SU-DHL-6 (cell line): Measurements from ENCODE around the gene GSTCD.
"Not testable (repeated sequence)": the region's sequence is repeated elsewhere in the genome, so short reads cannot be mapped to it uniquely, and the experiment has no call there.

ENCODE experiments used
- H2AFZ ChIP-seq: fragments of 200-600 bp; sonication (generic); 2 replicates; pipeline ENCODE4 v1.6.1; 2014; ENCODE audit warnings: low read depth, mild to moderate bottlenecking, moderate library complexity, mixed read lengths, antibody characterized with exemption, low read length; ENCODE audit not compliant: severe bottlenecking
- H3F3A ChIP-seq: fragments of 200-600 bp; shearing (Covaris generic); 2 replicates; pipeline ENCODE4 v1.6.0; 2016; ENCODE audit warnings: antibody characterized with exemption, mild to moderate bottlenecking; ENCODE audit not compliant: insufficient read depth
- H3K27ac ChIP-seq: fragments of 200-600 bp; sonication (generic); 2 replicates; pipeline ENCODE4 v1.5.1; 2016; ENCODE audit warnings: low read depth, mild to moderate bottlenecking, low read length, moderate library complexity, mixed read lengths
- H3K27me3 ChIP-seq: fragments of 200-600 bp; sonication (generic), shearing (Covaris generic); 2 replicates; pipeline ENCODE4 v1.6.0; 2014; ENCODE audit warnings: mild to moderate bottlenecking, low read length
- H3K36me3 ChIP-seq: fragments of 200-600 bp; sonication (generic); 2 replicates; pipeline ENCODE4 v1.6.1; 2014; ENCODE audit warnings: mild to moderate bottlenecking, low read length, mixed read lengths
- H3K4me2 ChIP-seq: fragments of 300-600, 200-600 bp; shearing (Covaris generic), sonication (generic); 2 replicates; pipeline ENCODE4 v1.6.0; 2014; ENCODE audit warnings: low read length, low read depth, mild to moderate bottlenecking; ENCODE audit not compliant: poor library complexity, severe bottlenecking
- H3K4me3 ChIP-seq: fragments of 200-600 bp; sonication (generic); 2 replicates; pipeline ENCODE4 v1.5.1; 2014; ENCODE audit warnings: antibody characterized with exemption, low read length, mild to moderate bottlenecking, mixed read lengths; ENCODE audit not compliant: insufficient read depth, poor library complexity, severe bottlenecking
- H3K79me2 ChIP-seq: fragments of 200-600 bp; sonication (generic); 2 replicates; pipeline ENCODE4 v1.6.1; 2014; ENCODE audit warnings: mild to moderate bottlenecking, low read length, moderate library complexity; ENCODE audit not compliant: insufficient read depth
- H3K9ac ChIP-seq: fragments of 200-600 bp; sonication (generic); 2 replicates; pipeline ENCODE4 v1.7.0; 2014; ENCODE audit warnings: mild to moderate bottlenecking, low read length
- H3K9me2 ChIP-seq: fragments of 200-600 bp; sonication (generic); replicated peaks from 2 replicates; pipeline ENCODE4 v1.6.1; 2014; ENCODE audit warnings: low read length; ENCODE audit not compliant: insufficient read depth
- H3K9me3 ChIP-seq: fragments of 200-600 bp; sonication (generic); 2 replicates; pipeline ENCODE4 v1.6.1; 2014; ENCODE audit warnings: low read length, mixed read lengths; ENCODE audit not compliant: insufficient read depth
- H4K20me1 ChIP-seq: fragments of 200-600 bp; sonication (generic); 2 replicates; pipeline ENCODE4 v1.6.1; 2014; ENCODE audit warnings: low read depth, mild to moderate bottlenecking, antibody characterized with exemption, low read length, moderate library complexity, mixed read lengths
- CTCF ChIP-seq: fragments of 200-600 bp; sonication (generic); IDR thresholded peaks from one replicate; pipeline ENCODE4 v1.5.1; 2017; ENCODE audit warnings: antibody characterized with exemption, mild to moderate bottlenecking, low read length, moderate library complexity; ENCODE audit not compliant: insufficient read depth, poor library complexity, severe bottlenecking
- EZH2phosphoT487 ChIP-seq: fragments of 200-600 bp; sonication (generic), shearing (Covaris generic); conservative IDR thresholded peaks from 2 replicates; pipeline ENCODE4 v1.6.1; 2018; ENCODE audit warnings: mild to moderate bottlenecking, antibody characterized with exemption, low read length, moderate library complexity, mixed read lengths

GSTCD gene

DNA sequence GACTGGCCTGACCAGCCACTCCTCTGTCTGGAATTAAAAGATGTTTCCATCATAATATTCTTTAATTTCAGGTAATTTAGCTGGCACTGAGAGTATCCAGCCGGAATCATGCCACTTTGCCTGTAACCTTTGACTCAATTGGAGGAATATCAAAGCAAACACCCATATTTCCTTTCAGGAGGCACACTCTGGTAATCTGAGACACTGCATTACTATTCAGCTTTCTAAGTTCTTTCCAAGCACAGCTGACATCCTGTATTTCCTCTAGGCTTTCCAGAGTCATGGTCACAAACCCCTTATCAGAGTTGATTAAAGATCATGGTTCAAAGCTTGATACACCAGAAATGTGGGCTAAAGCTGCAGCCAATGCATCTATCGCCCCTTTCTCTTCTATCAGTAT is 29.4 kb upstream of the GSTCD start:
- H3K27me3 ChIP-seq, result no peaks in the 10 kb centered on the region
- H3K79me2 ChIP-seq, result no peaks in the 10 kb centered on the region
- no peak overlapping the region for H3K27ac ChIP-seq
- no peak overlapping the region for H3K4me3 ChIP-seq
- no peak overlapping the region for H2AFZ ChIP-seq
- no peak overlapping the region for H3K4me2 ChIP-seq
- no peaks in the 10 kb centered on the region for H3K9me3 ChIP-seq
- no peaks in the 10 kb centered on the region for H3F3A ChIP-seq
- TF ChIP-seq EZH2phosphoT487 (no peak), CTCF (no peak)
- no peak overlapping the region for H3K9ac ChIP-seq
- no peaks in the 10 kb centered on the region for H3K9me2 ChIP-seq
- H3K36me3 ChIP-seq, result no peaks in the 10 kb centered on the region
- H4K20me1 ChIP-seq, result no peaks in the 10 kb centered on the region

DNA sequence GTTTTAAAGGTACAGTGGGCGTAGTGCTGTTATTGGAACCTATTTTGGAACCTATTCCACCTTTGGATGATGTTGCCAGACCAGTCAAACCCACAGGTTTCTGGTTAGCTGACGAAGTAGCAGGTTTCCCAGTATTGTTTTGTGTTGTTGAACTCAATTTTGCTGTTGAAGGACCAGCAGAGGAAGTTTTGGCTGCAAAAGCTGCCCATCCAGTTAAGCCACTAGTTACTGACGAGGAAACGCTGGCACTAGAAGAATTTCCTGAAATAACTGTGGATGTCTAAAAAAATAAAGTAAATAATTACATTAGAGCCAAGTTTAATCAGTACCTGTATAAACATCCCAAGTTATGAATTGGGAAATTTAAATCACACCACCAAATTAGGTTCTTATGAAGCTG is 25.5 kb upstream of the GSTCD start:
- H3K27ac ChIP-seq, result no peak overlapping the region
- H3K36me3 ChIP-seq, result no peaks in the 10 kb centered on the region; the same call in 1 of the 2 replicates
- no peak overlapping the region for H3K9ac ChIP-seq
- H3K9me2 ChIP-seq, result no peaks in the 10 kb centered on the region
- H3K79me2 ChIP-seq, result no peaks in the 10 kb centered on the region
- no peak overlapping the region for H3K4me3 ChIP-seq
- H3K4me2 ChIP-seq, result no peak overlapping the region
- no peak overlapping the region for H2AFZ ChIP-seq
- TF ChIP-seq CTCF, result no peak
- TF ChIP-seq EZH2phosphoT487, result no peak
- H4K20me1 ChIP-seq, result no peaks in the 10 kb centered on the region
- H3F3A ChIP-seq, result no peaks in the 10 kb centered on the region
- no peaks in the 10 kb centered on the region for H3K9me3 ChIP-seq
- H3K27me3 ChIP-seq, result no peaks in the 10 kb centered on the region

DNA sequence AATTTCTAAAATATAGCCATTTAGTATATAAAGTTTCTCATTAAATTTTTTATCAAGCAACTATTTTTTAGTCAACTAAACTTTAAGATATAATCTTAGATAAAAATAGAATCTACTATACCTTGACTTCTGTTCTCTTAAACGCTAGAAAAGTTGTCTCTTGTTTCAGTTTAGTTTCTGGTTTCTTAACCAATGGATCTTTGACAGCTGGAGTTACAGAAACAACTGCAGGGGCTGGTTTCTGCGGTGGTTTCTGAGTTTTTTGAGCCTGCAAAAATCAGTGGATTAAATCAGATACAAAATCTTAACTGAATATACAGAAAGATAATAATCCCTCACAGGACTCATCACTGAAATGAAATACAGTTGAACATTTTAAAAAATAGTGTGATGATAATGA is 22.0 kb upstream of the GSTCD start:
- H3K9me3 ChIP-seq, result no peaks in the 10 kb centered on the region
- no peaks in the 10 kb centered on the region for H4K20me1 ChIP-seq
- no peaks in the 10 kb centered on the region for H3K27me3 ChIP-seq
- H3K4me3 ChIP-seq, result no peak overlapping the region
- no peaks in the 10 kb centered on the region for H3K79me2 ChIP-seq
- H3K9ac ChIP-seq, result no peak overlapping the region
- H3K27ac ChIP-seq, result no peak overlapping the region
- no peaks in the 10 kb centered on the region for H3F3A ChIP-seq
- TF ChIP-seq CTCF (no peak), EZH2phosphoT487 (no peak)
- H3K36me3 ChIP-seq, result no peaks in the 10 kb centered on the region; the same call in 1 of the 2 replicates
- H3K4me2 ChIP-seq, result no peak overlapping the region
- no peaks in the 10 kb centered on the region for H3K9me2 ChIP-seq
- no peak overlapping the region for H2AFZ ChIP-seq

DNA sequence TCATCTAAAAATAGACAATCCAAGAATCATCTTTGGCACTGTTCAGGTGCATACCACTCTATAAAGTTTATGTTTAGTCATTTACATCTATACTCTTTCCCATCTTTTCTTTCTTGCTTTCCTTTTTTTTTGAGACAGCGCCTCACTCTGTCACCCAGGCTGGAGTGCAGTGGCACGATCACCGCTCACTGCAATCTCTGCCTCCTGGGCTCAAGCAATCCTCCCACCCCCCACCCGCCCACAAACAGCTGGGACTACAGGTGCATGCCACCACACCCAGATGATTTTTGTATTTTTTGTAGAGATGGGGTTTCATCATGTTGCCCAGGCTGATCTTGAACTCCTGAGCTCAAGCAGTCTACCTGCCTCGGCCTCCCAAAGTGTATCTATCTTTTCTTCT is 13.8 kb upstream of the GSTCD start:
- not testable (repeated sequence) for H3F3A ChIP-seq, H3K27me3 ChIP-seq, H3K9ac ChIP-seq, H3K36me3 ChIP-seq, H3K9me3 ChIP-seq, H3K79me2 ChIP-seq, H3K27ac ChIP-seq, H2AFZ ChIP-seq, H4K20me1 ChIP-seq, H3K4me3 ChIP-seq, H3K9me2 ChIP-seq, H3K4me2 ChIP-seq

DNA sequence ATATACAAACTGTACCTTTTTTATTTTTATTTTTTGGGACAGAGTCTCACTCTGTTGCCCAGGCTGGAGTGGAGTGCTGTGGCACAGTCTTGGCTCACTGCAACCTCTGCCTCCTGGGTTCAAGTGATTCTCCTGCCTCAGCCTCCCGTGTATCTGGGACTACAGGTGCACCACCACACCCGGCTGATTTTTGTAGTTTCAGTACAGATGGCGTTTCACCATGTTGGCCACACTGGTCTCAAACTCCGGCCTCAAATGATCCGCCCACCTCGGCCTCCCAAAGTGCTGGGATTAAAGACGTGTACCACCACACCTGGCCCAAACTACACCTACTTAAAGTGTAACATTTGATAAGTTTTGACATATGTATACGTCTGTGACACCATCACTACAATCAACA is 12.8 kb upstream of the GSTCD start:
- H3K9ac ChIP-seq, H3K9me3 ChIP-seq, H3K79me2 ChIP-seq, H3K4me2 ChIP-seq, H2AFZ ChIP-seq, H3K27me3 ChIP-seq, H3K4me3 ChIP-seq, H4K20me1 ChIP-seq, H3K27ac ChIP-seq, H3F3A ChIP-seq, H3K9me2 ChIP-seq, H3K36me3 ChIP-seq: not testable (repeated sequence)
